NOMO-1 treated with dmso at 0.1 percent for 144 hours (cell line): ENCODE results near the gene UCP3.

Experiments
- DNase-seq: peaks from one replicate; lab custom pipeline; 2025; ENCODE audit not compliant: unreplicated experiment; lab: John Stamatoyannopoulos, UW

UCP3 gene

GRCh38 chr11:73978576-73979086 is 30.3 kb downstream of the UCP3 start:
- DNase-seq, result no peak

GRCh38 chr11:73977856-73978519 is 30.9 kb downstream of the UCP3 start:
- DNase-seq, result no peak

GRCh38 chr11:73976451-73977151 is 32.3 kb downstream of the UCP3 start:
- no peak for DNase-seq

- DNase-seq, result no peak
These were observed 33.5 kb downstream of the UCP3 start for GRCh38 chr11:73975479-73975757.

GRCh38 chr11:73974604-73975478 is 34.0 kb downstream of the UCP3 start:
- no peak for DNase-seq

GRCh38 chr11:73972620-73973449 is 36.0 kb downstream of the UCP3 start:
- DNase-seq, result no peak

GRCh38 chr11:73972187-73972586 is 36.7 kb downstream of the UCP3 start:
- DNase-seq, result no peak

GRCh38 chr11:73971175-73971719 is 37.6 kb downstream of the UCP3 start:
- no peak for DNase-seq

- DNase-seq, result no peak
These were observed 38.7 kb downstream of the UCP3 start for GRCh38 chr11:73969991-73970800.

GRCh38 chr11:73969091-73969490 is 39.8 kb downstream of the UCP3 start:
- DNase-seq, result no peak

- DNase-seq, result no peak
These were observed 40.4 kb downstream of the UCP3 start for GRCh38 chr11:73968356-73968966.

GRCh38 chr11:73965764-73966121 is 43.1 kb downstream of the UCP3 start:
- DNase-seq, result no peak

GRCh38 chr11:73965076-73965763 is 43.7 kb downstream of the UCP3 start:
- no peak for DNase-seq

GRCh38 chr11:73963861-73964260 is 45.0 kb downstream of the UCP3 start:
- DNase-seq, result no peak

- no peak for DNase-seq
These were observed 46.7 kb downstream of the UCP3 start for GRCh38 chr11:73962101-73962705.

- no peak for DNase-seq
These were observed 47.6 kb downstream of the UCP3 start for GRCh38 chr11:73961321-73961720.

- DNase-seq, result no peak
These were observed 50.3 kb downstream of the UCP3 start for GRCh38 chr11:73958521-73959141.
